ENCODE results near the gene RNF31. TPM values are rescaled to one million over a fixed set of nuclear protein-coding genes. Genes with fewer than 3 reads are reported as not detected.

RNF31 gene
- total RNA-seq, 1 experiment from 2014 or later = 77.6 TPM

- TF ChIP-seq, protein P1, sequence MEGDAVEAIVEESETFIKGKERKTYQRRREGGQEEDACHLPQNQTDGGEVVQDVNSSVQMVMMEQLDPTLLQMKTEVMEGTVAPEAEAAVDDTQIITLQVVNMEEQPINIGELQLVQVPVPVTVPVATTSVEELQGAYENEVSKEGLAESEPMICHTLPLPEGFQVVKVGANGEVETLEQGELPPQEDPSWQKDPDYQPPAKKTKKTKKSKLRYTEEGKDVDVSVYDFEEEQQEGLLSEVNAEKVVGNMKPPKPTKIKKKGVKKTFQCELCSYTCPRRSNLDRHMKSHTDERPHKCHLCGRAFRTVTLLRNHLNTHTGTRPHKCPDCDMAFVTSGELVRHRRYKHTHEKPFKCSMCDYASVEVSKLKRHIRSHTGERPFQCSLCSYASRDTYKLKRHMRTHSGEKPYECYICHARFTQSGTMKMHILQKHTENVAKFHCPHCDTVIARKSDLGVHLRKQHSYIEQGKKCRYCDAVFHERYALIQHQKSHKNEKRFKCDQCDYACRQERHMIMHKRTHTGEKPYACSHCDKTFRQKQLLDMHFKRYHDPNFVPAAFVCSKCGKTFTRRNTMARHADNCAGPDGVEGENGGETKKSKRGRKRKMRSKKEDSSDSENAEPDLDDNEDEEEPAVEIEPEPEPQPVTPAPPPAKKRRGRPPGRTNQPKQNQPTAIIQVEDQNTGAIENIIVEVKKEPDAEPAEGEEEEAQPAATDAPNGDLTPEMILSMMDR (IDR thresholded peaks at IDR 0.05; ENCODE audit: insufficient read depth in 1 of 2, low read depth in 1 of 2, low read length in 1 of 2, severe bottlenecking in 1 of 2, unreplicated experiment in 1 of 2) = no peak
- intact Hi-C loops (cut with micrococcal nuclease; ENCODE audit: unreplicated experiment) = no loop called here
- H3K4me3 ChIP-seq (ENCODE audit: low read depth, low read length) = no peak overlapping the region
- BruUV-seq (replicated peaks) = no TSS peak
- CTCF ChIA-PET = no interaction called here
- POLR2A ChIA-PET = no interaction called here
- no peaks in the 10 kb centered on the region for H3K27me3 Mint-ChIP-seq (ENCODE audit: insufficient read depth, unreplicated experiment)
- no peaks in the 10 kb centered on the region for H3K4me1 ChIP-seq
- H3K9me3 ChIP-seq = no peaks in the 10 kb centered on the region
- no peak for DNase-seq
- peaks cover 4% of the 10 kb centered on the region for H3K4me1 Mint-ChIP-seq (ENCODE audit: low read depth, unreplicated experiment)
- no peak overlapping the region for H3K4me3 Mint-ChIP-seq (ENCODE audit: unreplicated experiment)
- no peaks in the 10 kb centered on the region for H3K27me3 ChIP-seq (replicated peaks; ENCODE audit: control insufficient read depth, insufficient read depth, low read length)
- H3K9me3 Mint-ChIP-seq (ENCODE audit: unreplicated experiment) = no peaks in the 10 kb centered on the region
- peaks cover 3% of the 10 kb centered on the region for H3K36me3 ChIP-seq (ENCODE audit: control insufficient read depth, insufficient read depth, low read length)
- H3K36me3 Mint-ChIP-seq (ENCODE audit: insufficient read depth, unreplicated experiment) = peaks cover 57% of the 10 kb centered on the region
- H3K27ac Mint-ChIP-seq (ENCODE audit: unreplicated experiment) = no peak overlapping the region
These were observed 35.0 kb downstream of the RNF31 start for GRCh38 chr14:24182110-24182882.

DNA sequence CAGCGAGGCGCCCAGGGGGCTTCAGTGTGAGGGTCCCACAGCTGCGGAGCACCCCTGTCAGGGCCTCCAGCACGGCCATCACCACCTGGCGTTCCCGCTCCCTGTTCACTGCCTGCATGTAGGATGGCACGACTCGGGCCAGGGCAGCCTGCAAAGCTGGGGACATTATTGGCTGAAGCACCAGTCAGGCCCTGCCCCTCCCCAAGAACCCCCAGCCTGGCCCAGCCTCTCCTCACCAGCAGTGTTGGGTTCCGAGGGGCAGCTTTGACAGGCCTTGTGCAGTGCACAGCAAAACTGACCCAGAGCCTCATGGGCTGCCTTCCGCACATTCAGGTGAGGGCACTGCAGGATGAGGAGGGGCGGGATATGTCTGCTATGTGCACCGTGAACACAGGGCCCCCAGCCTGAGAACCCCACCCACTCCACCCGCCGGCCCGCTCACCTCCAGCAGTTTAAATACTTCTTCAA, 35.8 kb downstream of the RNF31 start:
- ChIA-PET CTCF (no interaction called here), POLR2A (no interaction called here)
- Mint-ChIP-seq H3K9me3 (ENCODE audit: unreplicated experiment) (no peaks in the 10 kb centered on the region), H3K27me3 (ENCODE audit: insufficient read depth, unreplicated experiment) (no peaks in the 10 kb centered on the region), H3K4me3 (ENCODE audit: unreplicated experiment) (no peak overlapping the region), H3K36me3 (ENCODE audit: insufficient read depth, unreplicated experiment) (peaks cover 57% of the 10 kb centered on the region), H3K27ac (ENCODE audit: unreplicated experiment) (no peak overlapping the region), H3K4me1 (ENCODE audit: low read depth, unreplicated experiment) (peaks cover 7% of the 10 kb centered on the region)
- Histone ChIP-seq H3K4me1 (no peaks in the 10 kb centered on the region), H3K4me3 (ENCODE audit: low read depth, low read length) (no peak overlapping the region), H3K9me3 (no peaks in the 10 kb centered on the region), H3K27me3 (replicated peaks; ENCODE audit: control insufficient read depth, insufficient read depth, low read length) (no peaks in the 10 kb centered on the region), H3K36me3 (ENCODE audit: control insufficient read depth, insufficient read depth, low read length) (peaks cover 3% of the 10 kb centered on the region)
- BruUV-seq (replicated peaks) = no TSS peak
- no peak for DNase-seq
- TF ChIP-seq, protein P1 (IDR thresholded peaks at IDR 0.05; ENCODE audit: insufficient read depth in 1 of 2, low read depth in 1 of 2, low read length in 1 of 2, severe bottlenecking in 1 of 2, unreplicated experiment in 1 of 2) = no peak
- intact Hi-C loops (cut with micrococcal nuclease; ENCODE audit: unreplicated experiment) = no loop called here

- ChIA-PET CTCF (no interaction called here), POLR2A (no interaction called here)
- H3K36me3 ChIP-seq (ENCODE audit: control insufficient read depth, insufficient read depth, low read length) = peaks cover 3% of the 10 kb centered on the region
These were observed 37.0 kb downstream of the RNF31 start for GRCh38 chr14:24184104-24184970.

More at GRCh38 chr14:24184104-24184970, 37.0 kb downstream of the RNF31 start:
- Histone ChIP-seq H3K9me3 (no peaks in the 10 kb centered on the region), H3K4me3 (ENCODE audit: low read depth, low read length) (no peak overlapping the region), H3K27me3 (replicated peaks; ENCODE audit: control insufficient read depth, insufficient read depth, low read length) (no peaks in the 10 kb centered on the region), H3K4me1 (no peaks in the 10 kb centered on the region)
- DNase-seq = no peak
- no TSS peak for BruUV-seq (replicated peaks)
- Mint-ChIP-seq H3K27me3 (ENCODE audit: insufficient read depth, unreplicated experiment) (no peaks in the 10 kb centered on the region), H3K4me3 (ENCODE audit: unreplicated experiment) (no peak overlapping the region), H3K4me1 (ENCODE audit: low read depth, unreplicated experiment) (peaks cover 12% of the 10 kb centered on the region), H3K9me3 (ENCODE audit: unreplicated experiment) (no peaks in the 10 kb centered on the region), H3K27ac (ENCODE audit: unreplicated experiment) (no peak overlapping the region), H3K36me3 (ENCODE audit: insufficient read depth, unreplicated experiment) (peaks cover 63% of the 10 kb centered on the region)
- intact Hi-C loops (cut with micrococcal nuclease; ENCODE audit: unreplicated experiment) = no loop called here
- TF ChIP-seq, protein P1 (IDR thresholded peaks at IDR 0.05; ENCODE audit: insufficient read depth in 1 of 2, low read depth in 1 of 2, low read length in 1 of 2, severe bottlenecking in 1 of 2, unreplicated experiment in 1 of 2) = no peak

Measured in Caco-2 (cell line).